HepG2 (cell line): Measurements from ENCODE around the gene DLG2.

Experiments used
- CSRNP1 ChIP-seq: sonication (generic); formaldehyde crosslinking; IDR thresholded peaks from 2 replicates; pipeline ENCODE4 v1.8.1; 2023; ENCODE audit warnings: mild to moderate bottlenecking, missing genetic modification reagents
- CTCF ChIP-seq: sonication (generic); formaldehyde crosslinking; IDR thresholded peaks from 2 replicates; pipeline ENCODE4 v1.5.0; 2020; ENCODE audit warnings: mild to moderate bottlenecking, missing genetic modification reagents, moderate library complexity
- FOXC1 ChIP-seq: sonication (generic); formaldehyde crosslinking; IDR thresholded peaks from 2 replicates; pipeline ENCODE4 v1.8.0; 2022; ENCODE audit warnings: mild to moderate bottlenecking, missing genetic modification reagents, borderline replicate concordance
- HNRNPUL1 ChIP-seq: fragments of 200-400 bp; formaldehyde crosslinking; IDR thresholded peaks from 2 replicates; pipeline ENCODE4 v1.6.1; 2017; ENCODE audit warnings: low read depth, mild to moderate bottlenecking, low read length, moderate library complexity
- MXD4 ChIP-seq: IDR thresholded peaks from 2 replicates; pipeline ENCODE4 v1.6.1; 2016; ENCODE audit warnings: mild to moderate bottlenecking, missing biosample characterization, missing genetic modification reagents
- NCOA2 ChIP-seq: sonication (generic); formaldehyde crosslinking; IDR thresholded peaks from 2 replicates; pipeline ENCODE4 v1.8.0; 2022; ENCODE audit warnings: inconsistent platforms
- REST ChIP-seq, 2 experiments: IDR thresholded peaks; 2 replicates each; pipeline ENCODE4 v1.6.1; 2011 to 2012; ENCODE audit warnings: low read length in 2 of 2, borderline replicate concordance in 1 of 2, low read depth in 1 of 2, mild to moderate bottlenecking in 1 of 2, moderate library complexity in 1 of 2
- SMARCC2 ChIP-seq: fragments of 450-650 bp; IDR thresholded peaks from 2 replicates; pipeline ENCODE4 v1.6.1; 2017; ENCODE audit warnings: antibody characterized with exemption, mild to moderate bottlenecking
- TRIM24 ChIP-seq: sonication (generic); formaldehyde crosslinking; IDR thresholded peaks from 2 replicates; pipeline ENCODE4 v1.8.0; 2022; ENCODE audit warnings: mild to moderate bottlenecking, missing genetic modification reagents
- ZBTB7A ChIP-seq: sonication (generic); formaldehyde crosslinking; IDR thresholded peaks from 2 replicates; pipeline ENCODE4 v1.8.0; 2022; ENCODE audit warnings: mild to moderate bottlenecking, missing genetic modification reagents
- ZFP41 ChIP-seq: sonication (generic); formaldehyde crosslinking; IDR thresholded peaks from 2 replicates; pipeline ENCODE4 v1.4.0; 2020; ENCODE audit warnings: mild to moderate bottlenecking, missing genetic modification reagents, borderline replicate concordance
- ZNF3 ChIP-seq: IDR thresholded peaks from 2 replicates; pipeline ENCODE4 v1.7.0; 2017; ENCODE audit warnings: inconsistent platforms
- ZNF432 ChIP-seq: sonication (generic); formaldehyde crosslinking; IDR thresholded peaks from 2 replicates; pipeline ENCODE4 v1.5.0; 2020; ENCODE audit warnings: missing genetic modification reagents, mild to moderate bottlenecking, borderline replicate concordance

- TF ChIP-seq REST (IDR thresholded peaks at IDR 0.05; ENCODE audit: borderline replicate concordance in 1 of 2, low read depth in 1 of 2, low read length in 2 of 2) (no peak), NCOA2 (CRISPR knock-in tag) (no peak), ZNF3 (no peak), ZFP41 (CRISPR knock-in tag) (no peak), FOXC1 (CRISPR knock-in tag) (no peak), CTCF (CRISPR knock-in tag) (peak; percentile 67), MXD4 (CRISPR knock-in tag) (no peak), CSRNP1 (CRISPR knock-in tag) (no peak), HNRNPUL1 (no peak), ZBTB7A (CRISPR knock-in tag) (no peak), ZNF432 (CRISPR knock-in tag) (no peak), SMARCC2 (no peak), TRIM24 (CRISPR knock-in tag) (no peak)
Measured at GRCh38 chr11:85595285-85595884, 31.8 kb downstream of the DLG2 start.
